GM12892 (cell line): Measurements from ENCODE around the gene HES5.
A peak's percentile ranks its signal among the peaks of the same experiment; 100 is the strongest.

ENCODE experiments used
- DNase-seq: peaks from one replicate; pipeline ENCODE4 v3.0.0; 2011; ENCODE audit not compliant: insufficient read length
- FAIRE-seq: peaks from 2 replicates; lab custom pipeline; 2011; peaks lifted over from hg19 to GRCh38; lab: Jason Lieb, UNC
- POLR2A ChIP-seq: IDR thresholded peaks from 2 replicates; pipeline ENCODE4 v1.6.1; 2011; ENCODE audit warnings: low read depth, low read length, control low read depth
- POLR2AphosphoS5 ChIP-seq: IDR thresholded peaks from 2 replicates; pipeline ENCODE4 v1.6.1; 2011; ENCODE audit warnings: low read depth, low read length, control low read depth
- TAF1 ChIP-seq: IDR thresholded peaks from 2 replicates; pipeline ENCODE4 v1.6.1; 2011; ENCODE audit warnings: low read depth, mild to moderate bottlenecking, control low read depth, low read length, borderline replicate concordance

Gene HES5

DNA sequence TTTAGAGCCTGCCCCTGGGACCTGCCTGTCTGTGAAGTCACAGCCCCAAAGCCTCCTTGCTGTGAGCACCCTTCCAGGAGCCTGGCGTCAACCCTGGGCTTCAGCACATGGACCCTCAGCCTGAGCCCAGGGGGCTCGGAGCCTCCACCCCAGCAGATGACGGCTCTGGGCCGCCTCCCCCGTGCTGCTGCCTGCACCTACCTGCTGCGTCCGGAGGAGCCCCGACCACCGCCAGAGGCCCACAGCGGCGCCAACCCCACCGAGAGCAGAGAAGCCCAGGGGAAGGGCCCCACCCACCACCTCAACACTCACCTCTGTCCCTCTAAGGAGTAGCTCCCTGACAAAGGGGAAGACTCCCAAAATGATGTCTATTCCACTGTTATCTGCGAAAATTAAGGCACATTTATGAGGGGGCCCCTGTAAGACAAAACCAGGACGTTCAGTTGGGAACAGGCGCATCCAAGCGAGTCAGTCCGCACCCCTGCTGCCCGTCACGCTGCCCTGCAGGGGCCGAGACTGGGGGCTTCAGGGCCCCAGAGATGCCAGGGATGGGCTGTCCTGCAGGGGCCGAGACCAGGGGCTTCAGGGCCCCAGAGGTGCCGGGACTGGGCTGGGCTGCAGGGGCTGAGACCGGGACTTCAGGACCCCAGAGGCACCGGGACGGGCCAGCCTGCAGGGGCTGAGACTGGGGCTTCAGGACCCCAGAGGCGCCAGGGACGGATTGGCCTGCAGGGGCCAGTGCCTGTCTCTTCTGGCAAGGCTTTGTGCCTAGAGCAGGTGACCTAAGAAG lies 19.5 kb downstream of the HES5 start:
- DNase-seq, result no peak
- TF ChIP-seq POLR2A (no peak), POLR2AphosphoS5 (no peak), TAF1 (no peak)
- FAIRE-seq, result no peak

DNA sequence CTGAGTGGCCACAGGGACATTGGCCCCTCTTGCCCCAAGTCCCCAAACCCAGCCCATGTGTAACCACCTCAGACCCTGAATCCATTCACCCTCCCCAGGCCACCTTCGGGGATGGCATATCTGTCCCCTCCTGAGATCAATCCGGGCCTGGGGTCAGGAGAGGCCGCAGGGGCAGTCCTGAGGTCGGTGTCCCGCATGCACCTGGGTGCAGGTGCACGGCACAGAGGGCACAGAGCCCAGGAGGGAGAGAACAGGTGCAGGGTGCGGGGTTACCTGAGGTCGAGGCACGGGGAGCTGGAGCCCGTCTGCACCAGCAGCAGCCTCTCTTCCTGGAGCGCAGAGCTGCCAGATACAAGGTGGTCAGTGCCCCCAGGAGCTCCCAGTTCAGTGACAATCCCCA lies 20.5 kb downstream of the HES5 start:
- TF ChIP-seq TAF1 (no peak), POLR2AphosphoS5 (no peak), POLR2A (no peak)
- no peak for DNase-seq
- FAIRE-seq, result no peak

DNA sequence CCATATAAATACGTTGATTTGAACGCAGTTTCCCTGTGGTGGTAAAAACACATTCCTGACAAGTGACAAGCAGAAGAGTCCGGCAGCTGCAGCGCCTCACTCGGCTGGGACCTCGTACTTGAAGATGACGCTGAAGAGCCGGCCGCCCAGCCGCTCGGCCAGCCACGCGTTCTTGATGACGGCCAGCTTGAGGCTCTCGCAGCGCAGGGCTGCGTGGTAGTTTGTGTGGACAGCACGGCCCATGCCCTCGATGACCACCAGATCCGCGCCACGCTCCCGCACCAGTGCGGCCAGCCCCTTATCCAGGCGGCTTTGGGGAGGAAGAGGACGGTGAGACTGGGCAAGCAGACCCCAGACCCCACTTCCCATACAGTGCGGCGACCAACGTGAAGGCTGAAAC lies 21.3 kb downstream of the HES5 start:
- FAIRE-seq, result no peak
- no peak for TF ChIP-seq POLR2AphosphoS5
- no peak for TF ChIP-seq POLR2A
- TF ChIP-seq TAF1, result no peak
- no peak for DNase-seq

DNA sequence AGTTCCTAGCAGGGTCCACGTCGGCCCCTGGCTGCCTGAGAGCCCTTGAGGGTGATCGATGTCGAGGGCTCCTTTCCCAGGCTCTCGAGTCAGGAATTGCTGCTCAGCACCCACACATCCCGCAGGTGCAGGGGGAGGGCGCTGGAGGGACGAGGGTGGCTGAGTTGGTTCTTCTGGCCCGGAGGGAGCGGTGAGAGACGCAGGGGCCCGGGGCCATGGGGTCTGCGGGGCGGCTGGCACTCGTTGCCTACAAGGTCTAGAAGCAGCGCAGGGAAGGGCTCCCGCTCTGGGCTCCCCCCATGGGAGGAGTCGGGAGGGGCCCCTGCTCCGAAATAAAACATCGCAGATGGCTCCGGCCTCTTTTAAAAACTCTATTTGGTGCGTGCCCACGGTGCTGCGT lies 21.9 kb downstream of the HES5 start:
- TF ChIP-seq POLR2AphosphoS5 (no peak), POLR2A (no peak), TAF1 (no peak)
- DNase-seq (no peak), FAIRE-seq (no peak)

DNA sequence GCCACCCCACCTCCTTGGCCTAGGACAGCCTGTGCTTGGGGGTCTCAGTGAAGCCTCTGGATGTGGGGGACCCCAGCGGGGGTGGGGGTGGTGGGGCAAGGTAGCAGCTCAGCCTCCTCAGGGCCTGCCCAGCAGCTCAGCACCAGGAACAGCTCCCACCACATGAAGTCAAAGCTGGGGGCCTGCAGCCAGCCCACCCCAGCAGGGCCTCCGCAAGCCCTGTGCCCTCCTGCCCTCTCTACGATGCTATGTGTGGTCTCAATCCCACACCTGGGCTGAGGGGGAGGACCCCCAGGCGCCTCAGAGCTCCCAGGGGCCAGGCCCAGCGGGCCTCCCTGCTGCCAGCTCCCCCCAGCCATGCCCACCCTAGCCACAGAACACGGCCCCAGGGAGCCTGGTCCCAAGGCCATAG lies 22.3 kb downstream of the HES5 start:
- TF ChIP-seq TAF1, result no peak
- TF ChIP-seq POLR2AphosphoS5, result no peak
- no peak for TF ChIP-seq POLR2A
- no peak for DNase-seq
- FAIRE-seq, result no peak

DNA sequence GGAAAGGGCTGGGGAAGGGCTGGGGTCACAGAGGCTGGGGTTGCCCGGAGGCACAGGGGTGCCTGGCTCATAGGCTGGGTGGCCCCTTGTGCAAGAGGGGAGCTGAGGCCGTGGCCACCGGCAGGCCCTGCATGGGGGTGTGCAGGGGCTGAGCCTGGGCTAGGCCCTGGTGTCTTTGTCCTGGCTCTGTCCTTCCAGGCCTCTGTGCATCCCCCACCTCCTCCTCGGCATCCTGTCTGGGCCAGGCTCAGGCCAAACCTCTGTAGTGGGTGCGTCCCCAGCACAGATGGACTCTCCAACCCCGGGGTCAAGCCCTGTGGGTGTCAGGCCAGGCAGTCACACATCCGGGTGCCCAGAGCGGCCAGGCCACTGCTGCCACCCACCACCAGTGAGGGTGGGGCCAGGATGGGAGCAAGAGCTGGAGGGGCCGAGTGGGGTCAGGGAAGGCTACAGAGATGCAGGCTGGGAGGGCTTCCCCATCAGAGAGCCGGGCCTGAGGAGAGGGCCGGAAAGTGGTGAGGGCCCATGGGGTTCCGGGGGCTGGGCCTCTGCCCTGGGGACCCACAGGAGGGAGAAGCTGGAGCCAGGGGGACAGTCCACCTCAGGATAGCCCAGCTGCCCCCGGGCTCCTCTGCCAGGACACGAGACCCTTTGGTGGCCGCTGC lies 23.0 kb downstream of the HES5 start:
- FAIRE-seq (no peak), DNase-seq (no peak)
- TF ChIP-seq POLR2A, result peak; percentile 22; the same call in 1 of the 2 replicates
- no peak for TF ChIP-seq TAF1

DNA sequence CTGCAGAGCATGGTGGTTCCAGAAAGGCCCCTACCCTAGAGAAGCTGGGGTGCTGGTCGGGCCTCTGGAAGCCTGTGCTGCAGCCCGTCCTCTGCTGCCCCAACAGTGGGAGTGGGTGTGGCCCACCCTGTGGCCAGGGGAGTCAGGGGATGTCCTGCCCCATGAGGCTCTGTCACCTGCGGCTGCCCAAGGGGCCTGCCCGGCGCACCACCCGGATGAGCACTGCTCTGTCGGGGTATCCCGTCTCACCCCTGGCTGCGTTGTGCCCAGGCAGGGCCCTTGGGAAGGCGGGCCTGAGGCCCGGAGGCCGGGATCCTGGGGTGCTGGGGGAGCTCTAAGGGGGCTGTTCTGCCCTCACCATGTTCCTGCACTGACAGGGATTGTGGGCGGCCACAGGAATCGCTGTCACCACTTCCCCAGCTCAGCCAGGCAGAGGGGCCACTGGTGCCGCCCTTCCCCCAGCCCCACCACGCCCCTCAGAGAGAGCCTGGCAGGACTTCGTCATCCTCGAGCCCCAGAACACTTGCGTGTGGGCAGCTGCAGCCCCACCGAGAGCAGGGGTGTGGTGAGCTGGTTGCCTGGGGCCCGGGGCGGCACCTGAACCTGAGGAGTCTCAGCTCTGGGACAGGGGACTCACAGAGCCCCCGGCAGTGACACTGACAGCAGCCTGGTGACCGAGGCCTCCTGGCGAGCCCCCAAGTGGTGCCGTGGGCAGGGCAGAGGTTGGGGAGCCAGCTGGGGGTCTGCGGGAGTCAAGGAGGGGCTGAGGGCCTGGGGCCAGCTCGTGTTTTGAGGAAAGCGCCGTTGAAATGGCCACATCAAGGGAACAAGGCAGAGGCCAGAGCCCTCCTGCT lies 23.8 kb downstream of the HES5 start:
- no peak for TF ChIP-seq TAF1
- no peak for TF ChIP-seq POLR2AphosphoS5
- TF ChIP-seq POLR2A, result no peak
- FAIRE-seq (no peak), DNase-seq (no peak)

DNA sequence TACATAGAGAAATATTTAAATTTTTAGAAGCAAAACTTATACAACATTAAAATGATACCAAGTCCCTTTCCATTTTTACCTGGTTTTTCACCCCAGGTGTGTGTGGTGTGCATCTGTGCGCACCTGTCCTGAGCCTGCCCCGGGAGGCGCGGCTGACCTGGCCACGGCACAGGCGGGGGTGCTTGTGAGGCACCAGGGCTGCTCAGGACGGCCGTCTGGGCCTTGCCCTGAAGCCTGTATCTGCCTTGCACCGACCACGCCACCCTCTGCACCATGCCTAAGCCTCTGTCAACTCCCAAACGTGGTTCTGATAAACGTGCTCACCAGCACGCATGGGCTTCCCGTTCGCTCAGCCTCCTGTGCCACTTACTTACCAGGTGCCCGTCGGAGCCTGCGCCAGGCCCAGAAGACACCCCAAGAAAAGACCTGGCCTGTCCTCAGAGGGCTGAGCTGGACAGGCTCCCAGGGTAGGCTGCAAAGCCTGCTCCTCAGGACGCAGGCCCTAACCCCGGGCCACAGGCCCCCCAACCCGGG lies 24.5 kb downstream of the HES5 start:
- TF ChIP-seq POLR2AphosphoS5 (no peak), TAF1 (no peak), POLR2A (no peak)
- FAIRE-seq (no peak), DNase-seq (no peak)

DNA sequence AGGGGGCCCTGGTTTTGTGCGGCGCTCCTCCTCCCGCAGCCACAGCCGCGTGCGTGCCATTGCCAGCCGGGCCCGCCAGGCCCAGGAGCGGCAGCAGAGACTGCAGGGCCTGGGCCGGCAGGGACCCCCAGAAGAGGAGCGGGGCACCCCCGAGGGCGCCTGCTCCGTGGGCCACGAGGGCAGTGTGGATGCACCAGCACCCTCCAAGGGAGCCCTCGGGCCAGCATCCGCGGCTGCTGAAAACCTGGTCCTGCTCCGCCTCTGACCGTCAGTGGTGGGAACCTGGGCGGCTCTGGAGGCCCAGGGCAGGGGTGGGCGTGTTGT lies 25.2 kb downstream of the HES5 start:
- FAIRE-seq (no peak), DNase-seq (no peak)
- no peak for TF ChIP-seq TAF1
- TF ChIP-seq POLR2AphosphoS5, result no peak
- TF ChIP-seq POLR2A, result no peak

DNA sequence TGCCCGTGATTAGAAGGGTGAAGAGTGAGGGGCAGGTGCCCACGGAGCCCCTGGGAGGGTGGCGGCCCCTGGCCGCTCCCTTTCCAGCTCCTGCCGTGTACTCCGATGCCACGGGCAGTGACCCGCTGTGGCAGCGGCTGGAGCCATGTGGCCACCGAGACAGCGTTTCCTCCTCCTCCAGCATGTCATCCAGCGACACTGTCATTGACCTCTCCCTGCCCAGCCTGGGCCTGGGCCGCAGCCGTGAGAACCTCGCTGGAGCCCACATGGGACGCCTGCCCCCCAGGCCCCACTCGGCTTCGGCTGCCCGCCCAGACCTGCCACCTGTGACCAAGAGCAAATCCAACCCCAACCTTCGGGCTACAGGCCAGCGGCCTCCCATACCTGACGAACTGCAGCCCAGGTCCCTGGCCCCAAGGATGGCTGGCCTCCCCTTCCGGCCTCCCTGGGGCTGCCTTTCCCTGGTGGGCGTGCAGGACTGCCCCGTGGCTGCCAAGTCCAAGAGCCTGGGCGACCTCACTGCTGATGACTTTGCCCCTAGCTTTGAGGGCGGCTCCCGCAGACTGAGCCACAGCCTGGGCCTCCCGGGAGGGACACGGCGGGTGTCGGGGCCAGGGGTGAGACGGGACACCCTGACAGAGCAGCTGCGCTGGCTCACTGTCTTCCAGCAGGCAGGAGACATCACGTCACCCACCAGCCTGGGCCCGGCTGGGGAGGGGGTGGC lies 25.7 kb downstream of the HES5 start:
- no peak for TF ChIP-seq POLR2A
- no peak for TF ChIP-seq TAF1
- TF ChIP-seq POLR2AphosphoS5, result no peak
- DNase-seq, result no peak
- no peak for FAIRE-seq

DNA sequence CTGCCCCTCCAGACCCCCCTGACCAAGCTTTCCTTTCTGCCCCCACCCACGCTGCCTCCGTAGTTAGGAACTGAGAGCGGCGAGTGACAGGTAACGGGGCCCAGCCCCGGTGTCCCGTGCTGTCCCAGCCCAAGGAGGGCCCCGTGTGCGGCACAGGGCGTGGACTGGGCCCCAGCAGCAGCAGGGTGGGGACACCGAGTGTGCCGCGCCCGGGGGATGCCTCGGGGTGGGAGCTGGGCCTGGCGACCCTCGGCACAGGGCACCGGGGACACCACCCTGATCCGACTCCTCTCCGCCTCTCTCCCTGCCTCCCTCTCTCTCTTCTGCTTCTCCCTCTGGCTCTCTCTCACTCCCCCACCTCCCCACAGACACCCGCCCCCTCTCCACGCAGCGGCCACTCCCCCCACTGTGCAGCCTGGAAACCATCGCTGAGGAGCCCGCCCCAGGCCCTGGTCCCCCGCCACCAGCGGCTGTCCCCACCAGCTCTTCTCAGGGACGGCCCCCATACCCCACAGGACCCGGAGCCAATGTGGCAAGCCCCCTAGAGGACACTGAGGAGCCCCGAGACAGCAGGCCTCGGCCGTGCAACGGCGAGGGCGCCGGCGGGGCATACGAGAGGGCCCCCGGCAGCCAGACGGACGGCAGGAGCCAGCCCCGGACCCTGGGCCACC lies 26.4 kb downstream of the HES5 start:
- TF ChIP-seq POLR2AphosphoS5, result no peak
- no peak for TF ChIP-seq POLR2A
- no peak for TF ChIP-seq TAF1
- DNase-seq (no peak), FAIRE-seq (no peak)
